Measurements from ENCODE around the gene MAP3K3. TPM values are rescaled to one million over a fixed set of nuclear protein-coding genes. Genes with fewer than 3 reads are reported as not detected.

MAP3K3 gene
- total RNA-seq, 2 donors from 2014 or later: 44.0 to 72.0 TPM

DNA sequence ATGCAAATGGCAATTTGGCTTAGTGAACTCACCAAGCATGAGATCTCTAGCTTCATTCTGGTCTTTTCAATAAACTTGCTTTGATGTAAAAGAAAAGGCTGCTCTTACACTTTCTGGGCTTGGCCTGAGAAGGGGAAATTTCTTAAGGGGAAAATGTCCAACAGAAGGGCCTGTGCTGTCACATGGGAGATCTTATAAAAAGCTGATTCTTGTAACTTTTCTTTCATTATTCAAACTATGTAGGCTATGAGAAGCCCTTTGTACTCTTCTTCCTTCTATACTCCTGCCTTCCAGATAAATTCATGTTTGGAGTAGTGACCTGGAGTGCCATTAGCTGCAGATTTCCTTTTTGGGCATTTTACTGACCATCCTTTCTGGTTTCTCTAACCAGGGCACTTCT is 60.8 kb downstream of the MAP3K3 start:
- H3K4me3 ChIP-seq: no peak overlapping the region
- no peak for DNase-seq (ENCODE audit: low spot score)
- TF ChIP-seq, protein P1, sequence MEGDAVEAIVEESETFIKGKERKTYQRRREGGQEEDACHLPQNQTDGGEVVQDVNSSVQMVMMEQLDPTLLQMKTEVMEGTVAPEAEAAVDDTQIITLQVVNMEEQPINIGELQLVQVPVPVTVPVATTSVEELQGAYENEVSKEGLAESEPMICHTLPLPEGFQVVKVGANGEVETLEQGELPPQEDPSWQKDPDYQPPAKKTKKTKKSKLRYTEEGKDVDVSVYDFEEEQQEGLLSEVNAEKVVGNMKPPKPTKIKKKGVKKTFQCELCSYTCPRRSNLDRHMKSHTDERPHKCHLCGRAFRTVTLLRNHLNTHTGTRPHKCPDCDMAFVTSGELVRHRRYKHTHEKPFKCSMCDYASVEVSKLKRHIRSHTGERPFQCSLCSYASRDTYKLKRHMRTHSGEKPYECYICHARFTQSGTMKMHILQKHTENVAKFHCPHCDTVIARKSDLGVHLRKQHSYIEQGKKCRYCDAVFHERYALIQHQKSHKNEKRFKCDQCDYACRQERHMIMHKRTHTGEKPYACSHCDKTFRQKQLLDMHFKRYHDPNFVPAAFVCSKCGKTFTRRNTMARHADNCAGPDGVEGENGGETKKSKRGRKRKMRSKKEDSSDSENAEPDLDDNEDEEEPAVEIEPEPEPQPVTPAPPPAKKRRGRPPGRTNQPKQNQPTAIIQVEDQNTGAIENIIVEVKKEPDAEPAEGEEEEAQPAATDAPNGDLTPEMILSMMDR (IDR thresholded peaks at IDR 0.05): no peak
- TF ChIP-seq POLR2AphosphoS5 (IDR thresholded peaks at IDR 0.05): no peak
- intact Hi-C loops (cut with DNase I): no loop called here
- H3K36me3 ChIP-seq: peaks cover 0 to 3% of the 10 kb centered on the region in 2 donors
- no peak overlapping the region for H3K27ac ChIP-seq
- peaks cover 14% of the 10 kb centered on the region for H3K4me1 ChIP-seq (replicated peaks)
- no peaks in the 10 kb centered on the region for H3K9me3 ChIP-seq
- H3K27me3 ChIP-seq (replicated peaks; ENCODE audit: insufficient read depth): no peaks in the 10 kb centered on the region

DNA sequence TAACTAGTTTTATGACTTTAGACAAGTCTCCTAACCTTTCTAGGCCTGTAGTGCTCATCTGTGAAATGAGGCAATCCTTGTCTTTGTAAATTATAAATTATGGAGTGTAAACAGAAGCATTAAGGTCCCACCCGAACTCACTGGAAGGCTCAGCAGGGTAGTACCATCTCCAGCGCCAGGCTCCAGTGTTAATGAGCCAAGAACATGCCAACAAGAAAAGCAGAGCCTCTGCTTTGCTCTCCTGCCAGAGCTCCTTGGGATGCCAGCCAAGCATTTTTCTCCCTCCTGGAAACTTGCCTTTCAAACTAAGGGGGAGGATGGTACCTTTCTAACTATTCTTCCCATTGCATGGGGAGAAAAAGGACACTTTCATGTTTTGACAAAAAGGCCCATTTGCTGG is 62.8 kb downstream of the MAP3K3 start:
- TF ChIP-seq, protein P1 (IDR thresholded peaks at IDR 0.05): no peak
- no peak for TF ChIP-seq POLR2A (IDR thresholded peaks at IDR 0.05)
- TF ChIP-seq POLR2AphosphoS5 (IDR thresholded peaks at IDR 0.05): peak; percentile 94
- DNase-seq (ENCODE audit: low spot score): peak; percentile 92
- peak overlapping the region; percentile 47 to 58 for H3K27ac ChIP-seq
- H3K4me1 ChIP-seq (replicated peaks): peaks cover 14% of the 10 kb centered on the region
- no peak overlapping the region for H3K4me3 ChIP-seq
- 15% methylated on average over 2 of the region's 2 CpGs for WGBS
- intact Hi-C loops (cut with DNase I): no loop called here
- peaks cover 14 to 15% of the 10 kb centered on the region in 2 donors for H3K36me3 ChIP-seq
- H3K27me3 ChIP-seq (replicated peaks; ENCODE audit: insufficient read depth): no peaks in the 10 kb centered on the region
- H3K9me3 ChIP-seq: no peaks in the 10 kb centered on the region

DNA sequence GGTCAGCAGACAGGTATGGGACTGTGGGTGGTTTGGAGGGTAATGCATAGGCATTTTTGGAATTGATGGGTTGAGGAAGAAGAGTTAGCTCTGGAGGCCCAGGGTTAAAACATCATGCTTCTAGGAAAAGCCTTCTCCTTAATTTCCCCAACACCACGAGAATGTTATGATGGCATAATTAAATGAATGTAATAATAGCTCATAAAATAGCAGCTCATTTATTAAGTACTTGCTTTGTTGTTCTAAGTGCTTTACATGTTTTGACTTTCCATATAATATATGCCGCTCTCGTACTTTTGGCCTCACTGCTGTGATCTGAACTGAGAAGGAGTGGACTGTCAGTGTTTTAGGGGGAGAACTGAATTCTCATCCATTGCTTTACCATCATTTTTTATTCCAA is 63.4 kb downstream of the MAP3K3 start:
- intact Hi-C loops (cut with DNase I): no loop called here
- Histone ChIP-seq H3K4me1 (replicated peaks) (peaks cover 14% of the 10 kb centered on the region), H3K9me3 (no peaks in the 10 kb centered on the region), H3K4me3 (no peak overlapping the region), H3K36me3 (peaks cover 19 to 20% of the 10 kb centered on the region in 2 donors), H3K27ac (peak overlapping the region; percentile 47 to 58), H3K27me3 (replicated peaks; ENCODE audit: insufficient read depth) (no peaks in the 10 kb centered on the region)
- WGBS: 46% methylated on average over 3 of the region's 3 CpGs
- TF ChIP-seq POLR2AphosphoS5 (IDR thresholded peaks at IDR 0.05) (no peak), POLR2A (IDR thresholded peaks at IDR 0.05) (no peak)
- TF ChIP-seq, protein P1 (IDR thresholded peaks at IDR 0.05): no peak
- no peak for DNase-seq (ENCODE audit: low spot score)

DNA sequence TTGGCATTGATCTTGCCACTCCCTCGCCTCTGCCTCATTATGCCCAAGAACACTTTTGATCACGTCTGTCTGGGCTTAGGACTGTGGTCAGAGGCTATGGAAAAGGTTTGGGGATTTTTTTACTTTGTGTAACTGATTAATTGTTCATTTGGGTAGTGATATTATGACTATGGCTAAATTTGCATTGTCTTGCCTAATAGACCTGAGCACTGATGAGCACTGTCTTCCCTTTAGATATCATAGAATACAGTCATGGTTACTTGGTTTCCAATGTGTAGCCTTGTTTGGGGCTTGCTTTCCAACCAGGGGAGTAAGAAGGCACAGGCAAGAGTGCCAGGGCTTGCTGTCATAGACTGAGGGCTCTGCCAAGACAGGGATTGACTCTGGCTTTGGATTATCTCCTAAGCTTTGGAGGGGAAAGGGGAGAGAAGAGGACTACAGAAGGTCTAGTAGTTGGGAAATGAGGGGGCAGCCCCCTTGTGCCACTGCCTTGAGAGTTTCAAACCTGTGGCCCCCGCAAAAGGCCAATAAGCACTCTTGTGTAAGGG is 64.0 kb downstream of the MAP3K3 start:
- WGBS: 86% methylated on average over 3 of the region's 3 CpGs
- Histone ChIP-seq H3K36me3 (peaks cover 25% of the 10 kb centered on the region in 2 donors), H3K27me3 (replicated peaks; ENCODE audit: insufficient read depth) (no peaks in the 10 kb centered on the region), H3K9me3 (no peaks in the 10 kb centered on the region), H3K4me1 (replicated peaks) (peaks cover 14% of the 10 kb centered on the region), H3K4me3 (no peak overlapping the region), H3K27ac (no peak overlapping the region)
- no peak for DNase-seq (ENCODE audit: low spot score)
- intact Hi-C loops (cut with DNase I): no loop called here
- TF ChIP-seq, protein P1 (IDR thresholded peaks at IDR 0.05): no peak
- no peak for TF ChIP-seq POLR2AphosphoS5 (IDR thresholded peaks at IDR 0.05)
- TF ChIP-seq POLR2A (IDR thresholded peaks at IDR 0.05): no peak

DNA sequence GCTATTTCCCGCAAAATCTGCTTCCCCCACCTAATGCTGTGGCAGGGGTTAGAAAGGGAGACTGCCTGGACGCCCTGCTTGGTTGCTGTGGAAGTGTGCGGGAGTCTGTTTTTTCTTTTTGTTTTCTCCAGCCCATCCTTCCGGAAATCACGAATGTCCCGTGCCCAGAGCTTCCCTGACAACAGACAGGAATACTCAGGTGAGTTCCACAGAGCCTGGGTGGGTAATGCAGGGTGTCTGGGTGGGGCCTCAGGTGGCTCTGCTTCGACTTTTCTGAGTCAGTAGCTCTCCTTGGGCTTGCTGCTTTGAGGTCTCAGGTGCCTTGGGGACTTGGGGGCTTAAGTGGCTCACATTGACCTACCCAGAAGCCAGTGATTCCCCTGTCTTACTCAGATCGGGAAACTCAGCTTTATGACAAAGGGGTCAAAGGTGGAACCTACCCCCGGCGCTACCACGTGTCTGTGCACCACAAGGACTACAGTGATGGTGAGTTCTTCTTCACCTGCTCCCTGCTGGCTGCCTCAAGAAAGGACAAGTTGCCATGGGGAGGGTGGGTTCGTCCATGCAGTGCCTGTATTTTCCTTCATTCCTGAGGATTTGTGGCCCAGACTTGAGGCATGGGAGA is 66.3 kb downstream of the MAP3K3 start:
- TF ChIP-seq, protein P1 (IDR thresholded peaks at IDR 0.05): no peak
- TF ChIP-seq POLR2AphosphoS5 (IDR thresholded peaks at IDR 0.05): no peak
- TF ChIP-seq POLR2A (IDR thresholded peaks at IDR 0.05): no peak

More for the DNA sequence above, 66.3 kb downstream of the MAP3K3 start:
- H3K9me3 ChIP-seq: no peaks in the 10 kb centered on the region
- H3K36me3 ChIP-seq: peaks cover 24 to 45% of the 10 kb centered on the region in 2 donors
- 81% methylated on average over 12 of the region's 12 CpGs for WGBS
- intact Hi-C loops (cut with DNase I): no loop called here
- no peaks in the 10 kb centered on the region for H3K27me3 ChIP-seq (replicated peaks; ENCODE audit: insufficient read depth)
- peaks cover 14% of the 10 kb centered on the region for H3K4me1 ChIP-seq (replicated peaks)
- no peak for DNase-seq (ENCODE audit: low spot score)
- no peak overlapping the region for H3K4me3 ChIP-seq
- H3K27ac ChIP-seq: no peak overlapping the region
